ENCODE results near the gene AACS.

GRCh38 chr12:125192690-125193221 is 127.5 kb downstream of the AACS start:
- TF ChIP-seq POLR2AphosphoS5 (IDR thresholded peaks at IDR 0.05; ENCODE audit: low read depth): no peak
- TF ChIP-seq GABPA (IDR thresholded peaks at IDR 0.05; ENCODE audit: low read depth): no peak
- no peak for TF ChIP-seq CTCF (IDR thresholded peaks at IDR 0.05; ENCODE audit: insufficient read depth, low read length)
- no peak for TF ChIP-seq REST (IDR thresholded peaks at IDR 0.05; ENCODE audit: insufficient replicate concordance, low read depth)
- TF ChIP-seq SPI1 (IDR thresholded peaks at IDR 0.05; ENCODE audit: borderline replicate concordance, low read depth): no peak

All from HL-60 (cell line).